ENCODE data around the gene TPT1.
"Not testable (repeated sequence)": the region's sequence is repeated elsewhere in the genome, so short reads cannot be mapped to it uniquely, and the experiment has no call there.

The TPT1 gene

GRCh38 chr13:45300190-45300985, 40.6 kb downstream of the TPT1 start:
- no peak for DNase-seq (ENCODE audit: low read depth in 2 of 2)
- TF ChIP-seq CTCF (IDR thresholded peaks at IDR 0.05; ENCODE audit: low read depth, low read length), result no peak
- H3K4me3 ChIP-seq (replicated peaks in 1 of 2; ENCODE audit: low read depth in 2 of 2, low read length in 2 of 2), result no peak overlapping the region

GRCh38 chr13:45299194-45299593, 41.8 kb downstream of the TPT1 start:
- peak; percentile 59 to 70 for DNase-seq (ENCODE audit: low read depth in 2 of 2)
- no peak overlapping the region for H3K4me3 ChIP-seq (replicated peaks in 1 of 2; ENCODE audit: low read depth in 2 of 2, low read length in 2 of 2)
- no peak for TF ChIP-seq CTCF (IDR thresholded peaks at IDR 0.05; ENCODE audit: low read depth, low read length)

DNA sequence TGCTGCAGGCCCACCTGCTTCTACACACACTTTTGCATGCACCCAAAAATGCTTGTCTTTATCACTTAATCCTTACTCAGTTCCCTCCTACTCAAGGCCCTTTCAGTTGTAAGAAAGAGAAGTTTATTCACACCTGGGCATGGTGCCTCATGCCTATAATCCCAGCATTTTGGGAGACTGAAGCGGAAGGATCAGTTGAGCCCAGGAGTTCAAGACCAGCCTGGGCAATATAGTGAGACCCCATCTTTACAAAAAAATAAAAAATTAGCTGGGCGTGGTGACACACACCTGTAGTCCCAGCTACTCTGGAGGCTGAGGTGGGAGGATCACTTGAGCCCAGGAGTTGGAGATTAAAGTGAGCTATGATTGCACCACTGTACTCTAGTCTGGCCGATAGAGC, 42.4 kb downstream of the TPT1 start:
- DNase-seq (ENCODE audit: low read depth in 2 of 2); H3K4me3 ChIP-seq (replicated peaks in 1 of 2; ENCODE audit: low read depth in 2 of 2, low read length in 2 of 2): not testable (repeated sequence)

DNA sequence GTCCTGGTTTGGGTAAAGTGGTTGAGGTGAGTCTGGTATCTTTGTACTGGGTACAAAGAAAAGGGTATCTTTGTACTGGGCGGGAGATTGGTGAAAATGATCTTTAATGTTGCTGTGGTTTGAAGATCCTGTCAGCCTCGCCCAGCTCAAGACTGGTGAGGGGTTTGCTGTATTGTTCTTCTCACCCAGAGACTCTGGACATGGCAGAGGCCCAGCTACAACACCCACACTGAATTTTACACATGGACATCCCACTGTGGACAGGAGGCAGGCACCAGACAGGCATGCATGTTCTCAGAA, 42.8 kb downstream of the TPT1 start:
- no peak for TF ChIP-seq CTCF (IDR thresholded peaks at IDR 0.05; ENCODE audit: low read depth, low read length)
- DNase-seq (ENCODE audit: low read depth in 2 of 2), result no peak

GRCh38 chr13:45297456-45298205, 43.4 kb downstream of the TPT1 start:
- no peak overlapping the region for H3K4me3 ChIP-seq (replicated peaks in 1 of 2; ENCODE audit: low read depth in 2 of 2, low read length in 2 of 2)
- DNase-seq (ENCODE audit: low read depth in 2 of 2), result no peak
- no peak for TF ChIP-seq CTCF (IDR thresholded peaks at IDR 0.05; ENCODE audit: low read depth, low read length)

More for the DNA sequence above, 42.8 kb downstream of the TPT1 start:
- no peak overlapping the region for H3K4me3 ChIP-seq (replicated peaks in 1 of 2; ENCODE audit: low read depth in 2 of 2, low read length in 2 of 2)

DNA sequence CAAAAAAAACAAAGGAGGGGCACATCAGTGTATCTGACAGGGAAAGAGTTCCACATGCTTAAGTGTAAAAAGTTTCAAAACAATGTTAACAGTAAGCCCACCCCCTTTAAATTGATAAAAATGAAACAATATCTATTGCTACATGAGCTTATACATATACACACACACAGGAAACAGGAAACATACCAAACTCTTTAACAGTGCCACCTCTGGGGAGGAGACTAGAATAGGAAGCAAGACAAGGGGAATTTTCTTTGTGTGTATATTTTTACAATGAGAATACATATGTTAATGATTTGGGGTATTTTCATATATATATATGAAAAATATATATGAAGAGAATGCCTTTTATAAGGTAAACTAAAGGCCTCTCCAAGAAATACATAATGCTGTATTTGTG, 44.7 kb downstream of the TPT1 start:
- no peak overlapping the region for H3K4me3 ChIP-seq (replicated peaks in 1 of 2; ENCODE audit: low read depth in 2 of 2, low read length in 2 of 2)
- TF ChIP-seq CTCF (IDR thresholded peaks at IDR 0.05; ENCODE audit: low read depth, low read length), result no peak
- peak; percentile 26 to 46 for DNase-seq (ENCODE audit: low read depth in 2 of 2)

DNA sequence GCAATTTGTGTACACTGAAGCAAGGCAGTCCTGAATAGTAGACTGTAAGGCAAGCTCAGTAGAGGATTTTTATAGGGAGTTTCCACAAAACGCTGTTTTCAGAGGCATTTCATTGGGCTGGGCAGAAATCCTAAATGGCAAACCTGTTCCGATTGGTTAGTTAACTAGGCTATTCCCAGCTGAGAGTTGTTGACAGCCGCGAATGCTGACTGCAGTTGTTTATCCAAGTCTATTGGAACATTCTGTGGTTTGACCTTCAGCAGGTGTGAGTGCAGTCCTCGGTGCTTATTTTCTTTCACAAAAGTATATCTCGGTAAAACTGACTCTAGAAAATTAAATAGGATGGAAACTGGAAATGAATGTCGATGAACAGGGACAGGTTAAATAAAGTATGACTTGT, 45.4 kb downstream of the TPT1 start:
- no peak for TF ChIP-seq CTCF (IDR thresholded peaks at IDR 0.05; ENCODE audit: low read depth, low read length)
- H3K4me3 ChIP-seq (replicated peaks in 1 of 2; ENCODE audit: low read depth in 2 of 2, low read length in 2 of 2), result no peak overlapping the region
- peak; percentile 9 to 53 for DNase-seq (ENCODE audit: low read depth in 2 of 2)
